Testis (tissue), 3 donors: ENCODE measurements around the gene STEAP3. TPM values are rescaled to one million over a fixed set of nuclear protein-coding genes. Genes with fewer than 3 reads are reported as not detected.

Source experiments
- DNase-seq: peaks from one replicate; pipeline ENCODE4 v3.0.0-alpha.2; 2019
- H3K27ac ChIP-seq, 2 donors: fragments of 200-600 bp; sonication (generic); one replicate each; pipeline ENCODE4 v1.5.1; 2019
- H3K27me3 ChIP-seq: fragments of 200-600 bp; sonication (generic); one replicate; pipeline ENCODE4 v1.5.1; 2019
- H3K36me3 ChIP-seq: fragments of 200-600 bp; sonication (generic); one replicate; pipeline ENCODE4 v1.5.1; 2017; ENCODE audit warnings: low read depth; ENCODE audit errors: missing control alignments
- H3K4me1 ChIP-seq: fragments of 200-600 bp; sonication (generic); one replicate; pipeline ENCODE4 v1.5.1; 2019
- H3K4me3 ChIP-seq, 2 donors: fragments of 200-600 bp; sonication (generic); one replicate each; pipeline ENCODE4 v1.5.1; 2017 to 2019
- H3K9me3 ChIP-seq: fragments of 200-600 bp; sonication (generic); one replicate; pipeline ENCODE4 v1.5.1; 2017
- POLR2A ChIP-seq: fragments of 450-650 bp; IDR thresholded peaks from one replicate; pipeline ENCODE4 v1.6.1; 2017; ENCODE audit warnings: antibody characterized with exemption, mild to moderate bottlenecking, moderate library complexity
- WGBS, 2 donors: methylation state at CpG; one replicate each; pipeline ENCODE4 v1.1.5; 2018; 5-methylcytosine and 5-hydroxymethylcytosine counted together
- intact Hi-C: fragments of 100-400 bp; cut with DNase I; formaldehyde crosslinking; loops from one replicate; pipeline ENCODE4 v1.15.1; 2023; ENCODE audit warnings: low total_unique reads
- polyA plus RNA-seq: library from polyadenylated mRNA; stranded (reverse); fragments of 350-450 nt; fragmentation: Illumina TruSeq; extraction: RNeasy Lipid Tissue Mini Kit (QIAGEN cat#74804); gene quantifications from one replicate; pipeline ENCODE4 v1.2.3, GENCODE V29; 2014; ENCODE audit warnings: low read depth, low replicate concordance; ENCODE audit not compliant: insufficient read depth
- total RNA-seq, 2 donors: library from RNA; depleted of rRNA; stranded (reverse); fragments of >200 nt; gene quantifications; one replicate each; pipeline ENCODE4 v1.2.3, GENCODE V29; 2016
- TF ChIP-seq, protein P1 (sequence below), 3 experiments: fragments of 450-650 bp in 2 of 3; fragments of 200-600 bp in 1 of 3; sonication (generic) in 1 of 3; IDR thresholded peaks; one replicate each; pipeline ENCODE4 v1.5.1; 2016 to 2019; ENCODE audit warnings: antibody characterized with exemption in 3 of 3, mild to moderate bottlenecking in 2 of 3, moderate library complexity in 1 of 3

The STEAP3 gene
- total and polyA plus RNA-seq, 3 donors from 2014 or later, result 5.1 to 11.9 (median 5.6) TPM

DNA sequence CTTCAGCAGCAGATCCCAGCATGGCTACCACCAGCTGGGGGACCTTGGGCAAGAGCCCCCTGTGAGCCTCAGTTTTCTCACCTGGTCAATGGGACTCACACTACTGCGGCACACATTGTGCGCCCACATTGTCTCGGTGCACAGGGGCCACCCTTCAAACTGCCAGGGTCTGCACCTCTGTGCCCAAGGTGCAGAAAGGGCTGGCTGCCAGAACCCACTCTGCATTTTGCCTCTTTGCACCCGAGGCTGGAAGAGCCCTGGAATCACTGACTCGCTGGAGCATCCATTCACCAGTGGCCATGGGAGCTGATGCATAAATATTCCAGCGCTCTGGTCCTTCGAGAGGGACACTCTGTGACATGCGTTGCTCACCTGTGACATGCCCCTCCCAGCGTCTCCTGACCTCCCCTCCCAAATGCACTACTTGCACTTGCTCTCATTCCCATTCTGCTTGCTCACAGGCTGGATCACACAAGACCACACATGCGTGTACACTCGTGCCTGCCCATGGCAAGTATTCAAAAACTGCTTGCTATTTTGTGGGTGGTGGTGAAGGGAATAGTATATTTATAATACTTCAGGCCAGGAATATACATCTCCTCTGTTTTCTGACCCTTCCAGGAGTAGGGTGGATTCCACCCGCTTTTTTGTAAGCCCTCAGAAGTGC, 46.3 kb upstream of the STEAP3 start:
- H3K27me3 ChIP-seq, result no peaks in the 10 kb centered on the region
- no peak overlapping the region for H3K4me3 ChIP-seq
- no peaks in the 10 kb centered on the region for H3K36me3 ChIP-seq
- no peak overlapping the region for H3K27ac ChIP-seq
- no peaks in the 10 kb centered on the region for H3K9me3 ChIP-seq
- DNase-seq, result no peak
- intact Hi-C loops, result no loop called here
- TF ChIP-seq, protein P1, sequence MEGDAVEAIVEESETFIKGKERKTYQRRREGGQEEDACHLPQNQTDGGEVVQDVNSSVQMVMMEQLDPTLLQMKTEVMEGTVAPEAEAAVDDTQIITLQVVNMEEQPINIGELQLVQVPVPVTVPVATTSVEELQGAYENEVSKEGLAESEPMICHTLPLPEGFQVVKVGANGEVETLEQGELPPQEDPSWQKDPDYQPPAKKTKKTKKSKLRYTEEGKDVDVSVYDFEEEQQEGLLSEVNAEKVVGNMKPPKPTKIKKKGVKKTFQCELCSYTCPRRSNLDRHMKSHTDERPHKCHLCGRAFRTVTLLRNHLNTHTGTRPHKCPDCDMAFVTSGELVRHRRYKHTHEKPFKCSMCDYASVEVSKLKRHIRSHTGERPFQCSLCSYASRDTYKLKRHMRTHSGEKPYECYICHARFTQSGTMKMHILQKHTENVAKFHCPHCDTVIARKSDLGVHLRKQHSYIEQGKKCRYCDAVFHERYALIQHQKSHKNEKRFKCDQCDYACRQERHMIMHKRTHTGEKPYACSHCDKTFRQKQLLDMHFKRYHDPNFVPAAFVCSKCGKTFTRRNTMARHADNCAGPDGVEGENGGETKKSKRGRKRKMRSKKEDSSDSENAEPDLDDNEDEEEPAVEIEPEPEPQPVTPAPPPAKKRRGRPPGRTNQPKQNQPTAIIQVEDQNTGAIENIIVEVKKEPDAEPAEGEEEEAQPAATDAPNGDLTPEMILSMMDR (IDR thresholded peaks at IDR 0.05), result no peak
- no peak for TF ChIP-seq POLR2A
- WGBS, 2 donors, result 82 to 90% methylated on average over 9 to 12 of the region's 12 CpGs
- no peaks in the 10 kb centered on the region for H3K4me1 ChIP-seq

DNA sequence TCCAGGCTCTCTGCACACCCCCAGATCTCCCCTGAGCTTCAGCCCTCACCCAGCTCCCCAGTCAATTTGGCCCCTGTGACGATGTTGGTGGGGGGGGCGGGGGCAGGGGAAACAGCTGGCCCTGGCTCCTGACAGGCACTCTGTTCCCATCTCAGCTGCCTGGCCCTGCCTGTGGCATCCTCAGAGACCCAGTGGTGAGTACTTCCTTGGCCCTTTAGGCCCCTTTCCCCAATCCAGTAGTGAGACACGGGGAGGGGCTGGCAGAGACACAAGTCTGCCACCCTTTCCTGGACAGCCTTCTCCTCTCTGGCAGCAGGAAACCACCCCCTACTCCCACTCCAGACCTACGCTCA, 45.8 kb upstream of the STEAP3 start:
- Histone ChIP-seq H3K36me3 (no peaks in the 10 kb centered on the region), H3K4me3 (no peak overlapping the region), H3K4me1 (no peaks in the 10 kb centered on the region), H3K27ac (no peak overlapping the region), H3K27me3 (no peaks in the 10 kb centered on the region), H3K9me3 (no peaks in the 10 kb centered on the region)
- 78 to 81% methylated on average over 4 of the region's 4 CpGs for WGBS, 2 donors
- intact Hi-C loops, result no loop called here
- DNase-seq, result no peak
- TF ChIP-seq, protein P1 (IDR thresholded peaks at IDR 0.05), result no peak
- TF ChIP-seq POLR2A, result no peak

DNA sequence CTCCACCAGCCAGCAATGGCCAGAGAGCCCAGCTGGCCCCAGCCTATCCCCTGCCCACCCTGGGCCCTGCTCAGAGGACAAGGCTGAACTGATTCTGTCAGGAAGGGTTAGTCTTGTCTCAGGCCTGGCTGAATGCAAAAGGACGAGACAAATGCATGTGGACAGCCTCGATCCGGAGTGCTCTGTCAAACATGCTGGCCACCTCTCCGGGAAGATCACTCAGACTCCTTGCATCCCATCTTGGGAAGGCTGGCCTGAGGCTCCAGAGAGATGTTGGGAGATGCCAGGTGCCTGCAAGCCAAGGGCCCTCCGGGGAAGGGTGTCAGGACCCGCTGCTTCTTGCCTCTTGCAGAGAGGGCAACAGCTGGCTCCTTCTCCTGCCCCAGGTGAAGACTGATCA, 44.9 kb upstream of the STEAP3 start:
- no peak for TF ChIP-seq POLR2A
- TF ChIP-seq, protein P1 (IDR thresholded peaks at IDR 0.05), result no peak
- Histone ChIP-seq H3K4me3 (no peak overlapping the region), H3K27me3 (no peaks in the 10 kb centered on the region), H3K9me3 (no peaks in the 10 kb centered on the region), H3K36me3 (no peaks in the 10 kb centered on the region), H3K27ac (no peak overlapping the region), H3K4me1 (no peaks in the 10 kb centered on the region)
- no peak for DNase-seq
- intact Hi-C loops, result no loop called here
- WGBS, 2 donors, result 93% methylated on average over 6 of the region's 6 CpGs; no CpG with 5 or more reads in 1 of the 2 donors

DNA sequence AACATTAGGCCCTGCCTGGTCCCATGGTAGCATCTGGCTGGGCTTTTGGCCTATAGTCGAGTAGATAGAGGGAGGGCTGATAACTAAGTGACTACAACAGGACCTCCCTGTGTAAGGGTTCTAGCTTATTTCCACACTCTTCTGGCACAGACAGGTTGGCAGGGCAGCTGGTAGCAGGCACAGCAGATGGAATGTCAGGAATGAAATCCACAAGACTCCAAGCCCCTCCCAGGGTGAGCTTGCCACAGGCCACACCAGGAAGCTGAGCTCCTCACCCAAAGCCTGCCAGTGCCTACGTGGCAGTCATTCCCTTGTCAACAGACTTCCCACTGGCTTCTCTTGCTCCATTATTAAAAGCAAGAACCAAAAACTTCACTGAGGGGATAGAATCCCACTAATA, 44.4 kb upstream of the STEAP3 start:
- intact Hi-C loops, result no loop called here
- no peaks in the 10 kb centered on the region for H3K36me3 ChIP-seq
- H3K4me1 ChIP-seq, result no peaks in the 10 kb centered on the region
- no peaks in the 10 kb centered on the region for H3K9me3 ChIP-seq
- no peak for DNase-seq
- H3K4me3 ChIP-seq, result no peak overlapping the region
- TF ChIP-seq, protein P1 (IDR thresholded peaks at IDR 0.05), result no peak
- no peak for TF ChIP-seq POLR2A
- no peaks in the 10 kb centered on the region for H3K27me3 ChIP-seq
- H3K27ac ChIP-seq, result no peak overlapping the region
- 72 to 77% methylated on average over 2 of the region's 2 CpGs for WGBS, 2 donors

DNA sequence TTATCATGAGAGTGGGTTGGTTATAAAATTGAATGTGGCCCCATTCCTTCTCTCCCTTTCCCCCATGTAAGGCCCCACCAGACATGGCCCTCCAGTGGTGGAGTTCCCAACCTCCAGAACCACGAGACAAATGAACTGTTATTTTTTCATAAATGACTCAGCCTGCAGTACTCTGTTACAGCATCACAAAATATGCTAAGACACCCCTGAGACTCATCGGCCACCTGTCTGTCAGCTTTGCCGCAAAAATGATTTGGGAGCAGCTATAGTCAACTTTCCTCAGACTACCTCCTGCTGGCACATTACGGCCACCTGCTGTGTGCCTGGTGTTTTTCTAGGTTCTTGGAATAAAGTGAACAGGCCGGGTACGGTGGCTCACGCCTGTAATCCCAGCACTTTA, 43.6 kb upstream of the STEAP3 start:
- Histone ChIP-seq H3K4me1 (no peaks in the 10 kb centered on the region), H3K4me3 (no peak overlapping the region), H3K27ac (no peak overlapping the region), H3K36me3 (no peaks in the 10 kb centered on the region), H3K9me3 (no peaks in the 10 kb centered on the region), H3K27me3 (no peaks in the 10 kb centered on the region)
- no peak for TF ChIP-seq POLR2A
- TF ChIP-seq, protein P1 (IDR thresholded peaks at IDR 0.05), result no peak
- intact Hi-C loops, result no loop called here
- WGBS, 2 donors, result 89 to 97% methylated on average over 7 of the region's 7 CpGs
- no peak for DNase-seq
